ENCODE data around the gene CEACAM5.

DNA sequence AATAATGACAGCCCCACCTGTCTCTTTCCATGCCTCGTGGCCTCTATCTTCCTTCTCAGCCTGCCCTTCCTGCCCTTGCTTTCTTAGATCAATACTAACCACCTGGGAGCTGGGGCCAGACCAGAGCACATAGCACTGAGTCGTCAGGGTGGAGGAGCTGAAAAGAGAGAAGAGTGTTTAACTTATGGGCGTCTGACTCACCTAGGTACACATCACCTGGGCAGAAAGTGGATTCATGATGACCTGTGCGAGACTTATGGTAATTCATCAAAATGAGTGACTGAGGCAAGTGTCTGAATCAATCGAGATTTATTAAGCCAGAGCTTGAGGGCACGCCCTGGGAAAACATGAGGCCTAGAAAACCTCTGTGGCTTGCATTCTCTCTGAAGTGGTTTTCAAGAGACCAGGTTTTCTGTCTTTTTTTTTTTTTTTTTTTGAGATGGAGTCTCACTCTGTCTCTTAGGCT lies 66.1 kb downstream of the CEACAM5 start:
- TF ChIP-seq POLR2A (IDR thresholded peaks at IDR 0.05; ENCODE audit: low read depth), result no peak
- TF ChIP-seq, protein P1, sequence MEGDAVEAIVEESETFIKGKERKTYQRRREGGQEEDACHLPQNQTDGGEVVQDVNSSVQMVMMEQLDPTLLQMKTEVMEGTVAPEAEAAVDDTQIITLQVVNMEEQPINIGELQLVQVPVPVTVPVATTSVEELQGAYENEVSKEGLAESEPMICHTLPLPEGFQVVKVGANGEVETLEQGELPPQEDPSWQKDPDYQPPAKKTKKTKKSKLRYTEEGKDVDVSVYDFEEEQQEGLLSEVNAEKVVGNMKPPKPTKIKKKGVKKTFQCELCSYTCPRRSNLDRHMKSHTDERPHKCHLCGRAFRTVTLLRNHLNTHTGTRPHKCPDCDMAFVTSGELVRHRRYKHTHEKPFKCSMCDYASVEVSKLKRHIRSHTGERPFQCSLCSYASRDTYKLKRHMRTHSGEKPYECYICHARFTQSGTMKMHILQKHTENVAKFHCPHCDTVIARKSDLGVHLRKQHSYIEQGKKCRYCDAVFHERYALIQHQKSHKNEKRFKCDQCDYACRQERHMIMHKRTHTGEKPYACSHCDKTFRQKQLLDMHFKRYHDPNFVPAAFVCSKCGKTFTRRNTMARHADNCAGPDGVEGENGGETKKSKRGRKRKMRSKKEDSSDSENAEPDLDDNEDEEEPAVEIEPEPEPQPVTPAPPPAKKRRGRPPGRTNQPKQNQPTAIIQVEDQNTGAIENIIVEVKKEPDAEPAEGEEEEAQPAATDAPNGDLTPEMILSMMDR (IDR thresholded peaks at IDR 0.05), result no peak
- TF ChIP-seq EP300 (IDR thresholded peaks at IDR 0.05), result no peak

All from esophagus muscularis mucosa (tissue), 4 donors.